HG03025 (cell line): ENCODE results near the gene CTSA.
A peak's percentile ranks its signal among the peaks of the same experiment; 100 is the strongest.

Experiments
- ATAC-seq: cut with Tn5 transposase; IDR thresholded peaks from one replicate; pipeline ENCODE4 v1.9.1; 2021; ENCODE audit warnings: mild to moderate bottlenecking, moderate library complexity; ENCODE audit not compliant: unreplicated experiment, low FRiP score

The CTSA gene

DNA sequence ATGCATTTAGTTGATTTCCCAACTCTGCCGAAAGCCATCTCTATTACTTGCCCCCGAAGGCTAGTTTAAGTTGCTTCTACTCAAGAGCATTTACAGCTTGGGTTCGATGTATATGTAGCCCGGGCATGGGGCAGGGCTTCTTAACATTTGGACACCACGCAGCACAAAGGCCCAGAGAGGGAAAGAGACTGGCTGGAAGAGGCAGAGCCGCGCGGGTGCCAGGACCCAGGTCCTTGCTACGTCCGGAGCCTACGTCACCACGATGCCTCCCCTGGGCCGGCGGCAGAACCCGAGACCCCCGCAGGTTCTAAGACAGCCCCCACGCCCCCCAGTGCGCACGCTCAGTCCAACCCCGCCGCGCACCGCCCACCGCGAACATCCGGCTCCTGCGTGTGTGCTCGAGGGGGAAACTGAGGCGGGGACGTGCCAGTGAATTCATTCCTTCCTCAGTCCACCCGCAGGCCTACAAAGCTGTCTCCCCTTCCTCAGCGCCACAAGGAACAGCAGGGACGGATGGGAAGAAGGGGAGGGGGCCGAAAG, 43.0 kb downstream of the CTSA start:
- peak; percentile 17 for ATAC-seq

DNA sequence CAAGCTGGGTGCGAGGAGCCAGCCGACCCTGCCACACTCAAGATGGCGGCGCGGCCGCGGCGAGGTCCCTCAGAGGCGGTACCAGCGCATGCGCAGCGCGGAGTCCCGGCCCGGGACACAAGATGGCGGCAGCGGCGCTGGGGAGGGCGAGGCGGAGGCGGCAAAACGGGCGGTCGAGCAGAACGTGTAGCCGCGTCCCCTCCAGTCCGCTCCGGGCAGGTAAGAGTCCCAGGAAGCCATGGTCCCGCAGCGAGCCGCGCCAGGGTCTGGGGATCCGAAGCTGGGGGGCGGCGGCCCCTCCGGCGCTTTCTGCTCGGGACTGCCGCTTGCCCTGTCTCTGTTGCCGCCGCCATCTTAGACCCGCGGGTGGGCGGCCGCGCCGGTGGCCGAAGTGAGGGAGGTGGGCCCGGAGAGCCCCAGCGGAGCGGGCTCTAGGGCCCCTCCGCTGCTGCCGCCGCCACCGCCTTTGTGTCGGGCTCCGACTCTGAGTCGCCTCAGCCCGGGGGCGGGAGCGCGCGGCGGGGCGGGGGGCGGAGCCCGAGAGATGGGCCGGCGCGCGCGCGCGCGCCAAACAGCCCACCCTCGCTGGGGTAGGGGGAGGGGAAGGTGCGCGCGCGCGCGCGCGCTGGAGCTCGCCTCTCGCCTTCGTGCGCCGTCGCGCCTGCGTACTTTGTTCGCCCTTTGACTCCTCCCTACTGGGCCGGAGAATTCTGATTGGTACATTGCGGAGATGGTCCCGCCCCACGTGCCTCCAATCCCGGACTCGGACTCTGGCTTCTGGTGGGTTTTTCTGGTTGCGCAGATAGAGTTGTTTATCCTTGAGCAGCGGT, 43.7 kb downstream of the CTSA start, which contains the start of gene PCIF1:
PCIF1 (plus strand) TSS at position 98 of the 830 bp plus-strand sequence. CDS start 4,317 bp downstream, outside the sequence.
- ATAC-seq, result peak; percentile 62

DNA sequence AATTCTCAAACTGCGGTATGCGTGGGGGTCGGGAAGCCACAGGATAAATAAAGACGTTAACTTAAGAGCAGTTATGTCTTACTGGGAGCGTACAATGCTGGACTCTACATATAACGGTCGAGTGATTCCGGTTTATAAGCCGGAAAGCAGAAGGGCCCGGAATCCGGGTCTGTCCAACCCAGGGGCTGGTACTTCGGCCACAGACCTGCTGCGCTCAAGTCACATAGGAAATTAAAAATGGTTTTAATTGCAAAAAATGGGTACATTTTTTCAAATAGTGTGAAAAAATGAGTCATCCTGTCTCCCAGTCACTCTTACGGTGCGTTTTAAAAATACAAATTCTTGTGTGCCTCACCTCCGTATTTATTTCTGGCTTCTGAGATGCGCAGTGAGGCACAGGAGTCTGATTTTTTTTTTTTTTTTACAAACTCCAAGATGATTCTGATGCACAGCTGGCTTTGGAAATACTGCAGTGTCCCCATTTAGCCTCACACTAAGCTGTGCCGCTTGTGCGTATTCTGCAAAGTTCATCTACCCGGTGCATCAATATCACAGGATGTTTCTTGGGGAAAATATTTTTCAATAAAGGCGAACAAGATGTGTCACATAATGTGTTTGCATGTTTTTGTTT, 44.4 kb downstream of the CTSA start:
- peak; percentile 14 for ATAC-seq

DNA sequence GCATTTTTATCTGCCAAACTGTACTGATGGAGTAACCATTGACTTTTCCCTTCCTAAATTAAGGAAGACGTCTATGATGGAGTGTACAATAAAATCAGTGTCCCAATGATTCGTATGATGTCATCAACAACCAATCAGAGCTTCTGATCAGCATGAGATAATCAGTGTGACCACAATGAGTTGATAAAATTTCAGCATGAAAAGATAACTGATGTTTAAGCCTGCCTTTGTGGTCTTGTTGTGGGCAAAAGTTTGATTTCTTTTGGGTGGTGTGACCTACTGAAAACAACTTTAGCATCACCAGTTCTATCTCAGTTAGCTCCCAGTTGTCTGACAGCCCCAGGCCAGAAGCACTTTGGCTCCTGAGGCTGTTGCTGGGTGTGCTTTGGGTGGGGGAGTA, 46.6 kb downstream of the CTSA start:
- ATAC-seq, result no peak

DNA sequence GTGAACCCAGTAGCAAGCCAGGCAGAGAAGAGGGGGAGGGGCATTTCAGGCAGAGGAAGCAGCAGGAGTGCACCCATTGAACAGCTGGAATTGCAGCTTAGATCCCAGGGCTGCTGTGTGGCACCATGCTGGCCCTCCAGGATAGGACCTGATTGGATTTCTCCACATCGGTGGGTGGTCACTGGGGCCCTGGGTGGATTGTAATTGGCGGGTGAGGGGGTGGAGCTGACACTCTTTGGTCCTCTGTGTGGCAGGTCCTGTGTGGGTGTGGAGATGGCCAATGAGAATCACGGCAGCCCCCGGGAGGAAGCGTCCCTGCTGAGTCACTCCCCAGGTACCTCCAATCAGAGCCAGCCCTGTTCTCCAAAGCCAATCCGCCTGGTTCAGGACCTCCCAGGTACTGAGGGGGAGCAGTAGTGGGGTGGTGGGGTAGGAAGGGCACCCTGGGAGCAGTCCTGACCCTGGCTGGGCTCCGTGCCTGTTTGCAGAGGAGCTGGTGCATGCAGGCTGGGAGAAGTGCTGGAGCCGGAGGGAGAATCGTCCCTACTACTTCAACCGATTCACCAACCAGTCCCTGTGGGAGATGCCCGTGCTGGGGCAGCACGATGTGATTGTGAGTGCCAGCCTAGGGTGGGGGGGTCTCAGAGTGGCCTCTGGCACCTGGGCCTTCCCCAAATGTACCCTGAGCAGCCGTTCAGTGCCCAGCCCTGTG, 47.7 kb downstream of the CTSA start:
- no peak for ATAC-seq

DNA sequence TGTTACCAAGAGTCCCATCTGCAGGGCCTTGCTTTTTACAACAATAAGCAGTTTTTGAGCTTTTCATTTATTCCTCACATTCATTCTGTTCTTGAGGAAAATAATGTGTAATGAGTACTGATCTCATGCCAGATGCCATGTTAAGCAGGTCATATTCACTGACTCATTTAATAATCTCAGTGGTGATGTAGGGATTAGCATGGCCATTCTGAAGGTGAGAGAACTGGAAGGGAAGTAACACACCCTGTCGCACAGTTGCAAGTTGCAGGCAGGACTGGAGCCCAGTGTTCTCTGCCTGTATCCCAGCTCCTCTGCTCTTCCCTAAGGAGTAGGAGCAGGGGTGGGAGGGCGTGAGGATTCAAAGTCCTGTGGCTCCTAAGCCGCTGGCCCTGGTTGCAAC, 48.9 kb downstream of the CTSA start:
- no peak for ATAC-seq

DNA sequence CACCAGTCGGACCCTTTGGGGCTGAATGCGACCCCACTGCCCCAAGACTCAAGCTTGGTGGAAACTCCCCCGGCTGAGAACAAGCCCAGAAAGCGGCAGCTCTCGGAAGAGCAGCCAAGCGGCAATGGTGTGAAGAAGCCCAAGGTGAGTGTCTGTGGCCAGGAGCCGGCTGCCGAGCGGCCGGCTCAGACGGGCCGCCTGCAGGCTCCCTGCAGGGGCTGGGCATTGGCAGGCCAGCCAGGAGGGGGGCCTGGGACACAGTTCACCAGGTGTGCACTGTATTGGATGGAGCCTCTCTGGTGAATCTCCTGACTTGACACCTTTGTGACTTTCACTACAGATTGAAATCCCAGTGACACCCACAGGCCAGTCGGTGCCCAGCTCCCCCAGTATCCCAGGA, 49.3 kb downstream of the CTSA start:
- ATAC-seq, result no peak

DNA sequence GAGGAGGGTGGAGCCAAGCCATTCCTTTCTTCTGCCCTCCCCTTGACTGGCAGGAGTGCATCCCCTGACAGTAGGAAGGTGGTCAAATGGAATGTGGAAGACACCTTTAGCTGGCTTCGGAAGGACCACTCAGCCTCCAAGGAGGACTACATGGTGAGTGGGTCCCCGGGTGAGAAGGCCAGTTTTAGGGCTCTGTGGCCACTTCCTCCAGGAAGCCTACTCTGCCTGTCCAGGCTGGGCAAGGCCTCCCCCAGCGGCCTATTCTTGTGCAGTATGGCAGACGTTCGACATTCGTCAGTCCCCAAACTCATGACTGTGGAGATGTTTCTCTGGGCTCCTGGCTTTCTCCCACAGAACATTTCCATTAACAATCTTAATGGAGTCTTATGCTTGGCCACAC, 52.5 kb downstream of the CTSA start:
- no peak for ATAC-seq

DNA sequence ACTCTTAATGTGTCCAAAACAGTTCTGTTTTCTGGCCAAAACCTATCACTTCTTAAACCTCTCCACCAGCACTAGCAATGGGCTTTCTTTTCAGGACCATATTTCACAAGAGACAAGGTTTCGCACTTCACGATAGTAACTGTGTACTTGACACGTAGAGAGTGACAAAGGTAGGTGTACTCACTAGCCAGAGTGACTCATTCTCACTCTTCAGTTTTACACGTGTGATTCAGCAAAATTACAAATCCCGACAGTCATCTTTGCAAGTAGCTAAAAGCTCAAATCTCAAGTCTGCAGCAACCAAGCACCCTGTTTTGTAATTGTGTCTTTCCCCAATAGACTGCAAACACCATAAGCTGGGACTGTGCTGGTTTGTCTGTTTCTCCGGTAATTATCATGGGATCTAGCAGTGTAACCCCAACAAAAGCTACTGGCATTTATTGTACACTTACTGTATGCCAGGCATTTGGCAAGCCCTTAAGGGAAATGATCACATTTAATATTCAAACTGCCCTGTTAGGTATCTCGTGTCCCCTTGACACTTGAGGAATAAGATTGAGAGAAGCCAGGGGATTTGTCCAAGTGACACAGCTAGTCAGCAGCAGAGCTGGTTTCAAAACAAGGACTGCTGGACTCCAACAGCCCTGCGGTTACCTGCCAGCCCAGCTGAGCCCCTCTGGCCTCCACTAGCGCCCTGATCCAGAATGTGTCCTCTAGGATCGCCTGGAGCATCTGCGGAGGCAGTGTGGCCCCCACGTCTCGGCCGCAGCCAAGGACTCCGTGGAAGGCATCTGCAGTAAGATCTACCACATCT, 53.2 kb downstream of the CTSA start:
- ATAC-seq, result no peak

DNA sequence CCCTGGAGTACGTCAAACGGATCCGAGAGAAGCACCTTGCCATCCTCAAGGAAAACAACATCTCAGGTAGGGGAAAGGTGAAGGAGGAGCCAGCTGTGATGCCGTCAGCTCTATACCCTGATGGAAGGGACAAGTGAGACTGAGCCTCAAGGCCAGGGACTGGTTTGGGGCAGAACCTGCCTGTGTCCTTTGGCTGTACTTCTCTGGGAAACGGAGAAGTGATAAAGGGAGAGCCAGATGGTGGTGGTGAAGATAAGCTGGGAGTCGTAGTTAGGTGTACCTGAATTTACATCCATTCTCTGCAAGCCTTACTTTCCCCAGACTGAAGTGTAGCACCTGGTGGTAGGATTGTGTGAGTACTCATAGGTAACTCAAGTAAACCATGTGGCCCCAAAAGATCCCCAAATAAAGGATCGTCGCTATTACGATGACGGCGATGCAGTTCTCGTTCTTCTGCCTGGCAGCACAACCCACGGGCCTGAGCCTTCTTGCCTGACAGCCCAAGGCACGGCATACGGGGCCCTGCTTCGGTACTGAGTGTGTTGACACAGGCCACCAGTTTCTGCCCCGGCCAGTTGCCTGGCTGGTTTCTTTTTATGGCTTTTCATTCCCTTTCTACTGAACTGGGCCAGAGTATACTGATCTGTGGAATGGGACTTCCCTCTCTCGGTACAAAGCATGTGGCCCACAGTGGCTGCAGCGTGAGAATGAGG, 54.0 kb downstream of the CTSA start:
- no peak for ATAC-seq

DNA sequence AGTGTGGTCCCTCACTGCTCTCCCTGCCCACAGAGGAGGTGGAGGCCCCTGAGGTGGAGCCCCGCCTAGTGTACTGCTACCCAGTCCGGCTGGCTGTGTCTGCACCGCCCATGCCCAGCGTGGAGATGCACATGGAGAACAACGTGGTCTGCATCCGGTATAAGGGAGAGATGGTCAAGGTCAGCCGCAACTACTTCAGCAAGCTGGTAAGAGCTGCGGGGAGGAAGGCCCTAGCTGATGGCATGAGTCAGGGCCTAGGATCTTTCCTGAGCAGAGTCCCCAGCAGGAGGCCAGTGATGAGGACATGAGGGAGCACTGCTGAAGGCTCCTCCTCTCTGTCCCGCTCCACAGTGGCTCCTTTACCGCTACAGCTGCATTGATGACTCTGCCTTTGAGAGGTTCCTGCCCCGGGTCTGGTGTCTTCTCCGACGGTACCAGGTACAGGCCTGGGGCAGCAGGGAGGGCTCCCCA, 54.6 kb downstream of the CTSA start:
- no peak for ATAC-seq

DNA sequence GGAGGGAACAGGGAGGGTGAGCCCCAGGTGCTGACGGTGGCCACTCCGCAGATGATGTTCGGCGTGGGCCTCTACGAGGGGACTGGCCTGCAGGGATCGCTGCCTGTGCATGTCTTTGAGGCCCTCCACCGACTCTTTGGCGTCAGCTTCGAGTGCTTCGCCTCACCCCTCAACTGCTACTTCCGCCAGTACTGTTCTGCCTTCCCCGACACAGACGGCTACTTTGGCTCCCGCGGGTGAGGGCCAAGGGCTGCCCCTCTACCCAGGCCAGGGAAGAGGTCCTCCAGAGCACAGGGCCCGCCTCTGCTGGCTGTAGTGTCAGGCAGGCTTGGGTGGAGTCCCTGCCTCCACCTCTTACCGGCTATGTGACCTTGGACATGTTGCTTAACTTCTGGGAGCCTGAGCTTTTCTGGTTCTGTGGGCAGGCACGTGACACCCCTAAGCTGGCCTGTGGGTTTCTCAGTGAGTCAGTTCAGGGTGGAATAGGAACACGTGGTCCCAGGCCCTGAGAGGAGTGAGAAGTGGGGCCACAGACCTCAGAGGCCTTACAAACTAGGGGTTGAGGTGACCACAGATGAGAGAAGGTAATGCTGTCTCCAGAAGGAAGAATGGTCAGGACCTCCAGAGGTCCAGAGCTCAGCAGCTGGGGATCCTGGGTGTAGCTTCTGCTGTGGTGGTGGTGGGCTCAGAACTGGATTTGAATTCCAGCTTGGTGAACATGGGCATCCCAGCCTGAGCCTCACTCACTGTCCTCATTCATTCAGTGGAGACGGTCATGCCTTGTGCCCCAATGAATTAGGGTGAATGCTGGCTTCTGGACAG, 55.2 kb downstream of the CTSA start:
- ATAC-seq, result no peak

DNA sequence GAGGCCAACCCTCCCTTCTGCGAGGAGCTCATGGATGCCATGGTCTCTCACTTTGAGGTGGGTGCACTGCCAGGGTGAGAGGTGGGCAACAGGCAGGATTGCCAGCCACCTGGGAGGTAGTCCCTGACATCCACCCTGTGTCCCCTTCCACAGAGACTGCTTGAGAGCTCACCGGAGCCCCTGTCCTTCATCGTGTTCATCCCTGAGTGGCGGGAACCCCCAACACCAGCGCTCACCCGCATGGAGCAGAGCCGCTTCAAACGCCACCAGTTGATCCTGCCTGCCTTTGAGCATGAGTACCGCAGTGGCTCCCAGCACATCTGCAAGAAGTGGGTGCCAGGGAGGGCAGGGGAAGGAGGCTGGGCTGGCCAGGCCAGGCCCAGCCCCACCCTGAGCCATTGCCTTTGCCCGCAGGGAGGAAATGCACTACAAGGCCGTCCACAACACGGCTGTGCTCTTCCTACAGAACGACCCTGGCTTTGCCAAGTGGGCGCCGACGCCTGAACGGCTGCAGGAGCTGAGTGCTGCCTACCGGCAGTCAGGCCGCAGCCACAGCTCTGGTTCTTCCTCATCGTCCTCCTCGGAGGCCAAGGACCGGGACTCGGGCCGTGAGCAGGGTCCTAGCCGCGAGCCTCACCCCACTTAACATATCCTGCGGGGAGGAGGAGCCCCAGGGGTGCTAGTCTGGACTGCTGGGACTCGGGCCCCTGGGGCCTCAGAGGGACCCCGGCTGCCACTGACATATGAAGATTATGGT, 56.2 kb downstream of the CTSA start:
- ATAC-seq, result no peak

DNA sequence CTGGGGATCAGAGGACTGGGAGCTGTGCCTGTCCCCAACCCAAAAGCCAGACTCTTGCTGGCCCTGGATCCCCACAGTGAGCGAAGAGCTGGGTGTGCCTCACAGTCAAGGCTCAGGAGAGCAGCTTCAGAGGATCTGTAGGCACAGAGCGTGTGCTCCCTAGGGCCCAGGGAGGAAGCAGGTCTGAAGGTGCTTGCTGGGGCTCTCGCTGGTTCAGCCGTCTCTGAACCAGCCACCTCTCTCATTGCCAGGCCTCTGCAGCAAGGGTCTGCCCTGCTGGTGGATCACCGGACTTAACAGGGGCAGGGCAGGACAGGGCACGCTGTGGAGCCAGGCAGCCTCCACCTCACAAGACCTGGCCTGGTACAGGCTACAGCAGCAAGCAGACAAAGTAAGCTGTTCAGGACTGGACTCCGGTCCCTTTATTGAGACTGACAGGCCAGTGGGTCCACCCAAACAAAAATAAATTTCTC, 57.2 kb downstream of the CTSA start:
- ATAC-seq, result no peak
